Chondrocyte (in vitro differentiated cells): ENCODE data around the gene ERBB4. TPM values are rescaled to one million over a fixed set of nuclear protein-coding genes. Genes with fewer than 3 reads are reported as not detected.

ENCODE experiments used
- DNase-seq: peaks from one replicate; pipeline ENCODE4 v3.0.0; 2021; ENCODE audit warnings: mixed read lengths, low spot score
- H3K27ac Mint-ChIP-seq: one replicate; pipeline ENCODE4 v1.8.0; 2021; ENCODE audit warnings: mild to moderate bottlenecking, moderate library complexity, mixed read lengths; ENCODE audit not compliant: unreplicated experiment
- H3K27me3 Mint-ChIP-seq: 2 replicates; pipeline ENCODE4 v1.8.0; 2021; ENCODE audit warnings: low read depth, mixed read lengths
- H3K36me3 Mint-ChIP-seq: 2 replicates; pipeline ENCODE4 v1.8.0; 2021; ENCODE audit warnings: low read depth, mixed read lengths
- H3K4me1 Mint-ChIP-seq: 2 replicates; pipeline ENCODE4 v1.8.0; 2021; ENCODE audit warnings: low read depth, mild to moderate bottlenecking, mixed read lengths
- H3K4me3 Mint-ChIP-seq: one replicate; pipeline ENCODE4 v1.8.0; 2021; ENCODE audit warnings: mild to moderate bottlenecking, moderate library complexity, mixed read lengths; ENCODE audit not compliant: unreplicated experiment
- H3K9me3 Mint-ChIP-seq: 2 replicates; pipeline ENCODE4 v1.8.0; 2021; ENCODE audit warnings: low read depth, mixed read lengths
- CTCF ChIP-seq: fragments of 200-600 bp; sonication (generic); IDR thresholded peaks from 2 replicates; pipeline ENCODE4 v1.5.0; 2021; ENCODE audit warnings: antibody characterized with exemption, mild to moderate bottlenecking, moderate library complexity
- total RNA-seq: library from RNA; stranded (reverse); gene quantifications from 3 replicates; pipeline ENCODE4 v1.2.1, GENCODE V29; 2021

Gene ERBB4
- total RNA-seq, 1 donor from 2014 or later, result 1.3 TPM

GRCh38 chr2:212226114-212226513 lies 312.5 kb downstream of the ERBB4 start:
- Mint-ChIP-seq H3K27ac (no peak overlapping the region), H3K4me1 (no peaks in the 10 kb centered on the region)

GRCh38 chr2:212223696-212224095 lies 314.9 kb downstream of the ERBB4 start:
- Mint-ChIP-seq H3K4me1 (no peaks in the 10 kb centered on the region), H3K27me3 (no peaks in the 10 kb centered on the region), H3K27ac (no peak overlapping the region), H3K9me3 (no peaks in the 10 kb centered on the region), H3K36me3 (no peaks in the 10 kb centered on the region), H3K4me3 (no peak overlapping the region)
- no peak for TF ChIP-seq CTCF
- DNase-seq, result no peak

More at GRCh38 chr2:212226114-212226513, 312.5 kb downstream of the ERBB4 start:
- TF ChIP-seq CTCF, result no peak
- Mint-ChIP-seq H3K36me3 (no peaks in the 10 kb centered on the region), H3K4me3 (no peak overlapping the region), H3K27me3 (no peaks in the 10 kb centered on the region), H3K9me3 (no peaks in the 10 kb centered on the region)
- DNase-seq, result no peak

- H3K4me1 Mint-ChIP-seq, result no peaks in the 10 kb centered on the region
- no peaks in the 10 kb centered on the region for H3K36me3 Mint-ChIP-seq
- H3K9me3 Mint-ChIP-seq, result peaks cover 6% of the 10 kb centered on the region
Observed at GRCh38 chr2:212213191-212213590, 325.4 kb downstream of the ERBB4 start.

GRCh38 chr2:212208467-212208866 lies 330.1 kb downstream of the ERBB4 start:
- no peak for DNase-seq
- TF ChIP-seq CTCF, result no peak
- H3K27me3 Mint-ChIP-seq, result no peaks in the 10 kb centered on the region
- H3K4me3 Mint-ChIP-seq, result no peak overlapping the region
- H3K36me3 Mint-ChIP-seq, result no peaks in the 10 kb centered on the region
- no peak overlapping the region for H3K27ac Mint-ChIP-seq
- peaks cover 6% of the 10 kb centered on the region for H3K9me3 Mint-ChIP-seq
- H3K4me1 Mint-ChIP-seq, result no peaks in the 10 kb centered on the region

More at GRCh38 chr2:212213191-212213590, 325.4 kb downstream of the ERBB4 start:
- H3K27ac Mint-ChIP-seq, result no peak overlapping the region
- H3K4me3 Mint-ChIP-seq, result no peak overlapping the region
- no peaks in the 10 kb centered on the region for H3K27me3 Mint-ChIP-seq
- no peak for TF ChIP-seq CTCF
- DNase-seq, result no peak

- TF ChIP-seq CTCF, result no peak
- Mint-ChIP-seq H3K4me1 (no peaks in the 10 kb centered on the region), H3K36me3 (no peaks in the 10 kb centered on the region)
Observed at GRCh38 chr2:212197776-212198175, 340.8 kb downstream of the ERBB4 start.

More at GRCh38 chr2:212197776-212198175, 340.8 kb downstream of the ERBB4 start:
- H3K27me3 Mint-ChIP-seq, result no peaks in the 10 kb centered on the region
- no peak overlapping the region for H3K4me3 Mint-ChIP-seq
- no peak overlapping the region for H3K27ac Mint-ChIP-seq
- H3K9me3 Mint-ChIP-seq, result no peaks in the 10 kb centered on the region
- DNase-seq, result no peak
